DND-41 (cell line): ENCODE measurements around the gene SLC27A6.
"Not testable (repeated sequence)": the region's sequence is repeated elsewhere in the genome, so short reads cannot be mapped to it uniquely, and the experiment has no call there.

Experiments used
- ATAC-seq: fragments of 200-7000 bp; cut with Tn5 transposase; 3 replicates; pipeline ENCODE4 v1.9.1; 2021; ENCODE audit warnings: low read depth; ENCODE audit not compliant: insufficient read depth
- DNase-seq: peaks from one replicate; pipeline ENCODE4 v3.0.0-alpha.2; 2020
- H2AFZ ChIP-seq: 2 replicates; pipeline ENCODE4 v1.6.0; 2012; ENCODE audit warnings: low read depth, low read length
- H3K27ac ChIP-seq: 2 replicates; pipeline ENCODE4 v1.5.1; 2012; ENCODE audit warnings: low read length, inconsistent platforms
- H3K27me3 ChIP-seq: fragments of 200-600 bp; sonication (generic); 2 replicates; pipeline ENCODE4 v1.6.0; 2012; ENCODE audit warnings: low read length, mild to moderate bottlenecking, inconsistent platforms; ENCODE audit not compliant: insufficient read depth, poor library complexity
- H3K36me3 ChIP-seq: 2 replicates; pipeline ENCODE4 v1.5.1; 2012; ENCODE audit warnings: low read length, inconsistent platforms; ENCODE audit not compliant: insufficient read depth
- H3K4me1 ChIP-seq: 2 replicates; pipeline ENCODE4 v1.5.1; 2012; ENCODE audit warnings: mild to moderate bottlenecking, low read length; ENCODE audit not compliant: insufficient read depth
- H3K4me2 ChIP-seq: 2 replicates; pipeline ENCODE4 v1.6.0; 2012; ENCODE audit warnings: mild to moderate bottlenecking, moderate library complexity, low read length, inconsistent platforms; ENCODE audit not compliant: insufficient read depth
- H3K4me3 ChIP-seq, 2 experiments: fragments of 200-600 bp in 1 of 2; shearing (Covaris generic) in 1 of 2; 2 replicates each; pipeline ENCODE4 v1.5.1; 2012 to 2016; ENCODE audit warnings: inconsistent platforms in 2 of 2, low read length in 2 of 2, mild to moderate bottlenecking in 2 of 2, low read depth in 1 of 2, moderate library complexity in 1 of 2
- H3K79me2 ChIP-seq: 2 replicates; pipeline ENCODE4 v1.6.0; 2012; ENCODE audit warnings: low read length, inconsistent platforms; ENCODE audit not compliant: insufficient read depth
- H3K9ac ChIP-seq: 2 replicates; pipeline ENCODE4 v1.6.0; 2012; ENCODE audit warnings: low read depth, mild to moderate bottlenecking, inconsistent platforms, low read length, moderate library complexity
- H3K9me3 ChIP-seq: 2 replicates; pipeline ENCODE4 v1.5.1; 2012; ENCODE audit warnings: low read length, moderate library complexity, mild to moderate bottlenecking, inconsistent platforms; ENCODE audit not compliant: insufficient read depth, severe bottlenecking
- H4K20me1 ChIP-seq: 2 replicates; pipeline ENCODE4 v1.6.0; 2012; ENCODE audit warnings: low read length; ENCODE audit not compliant: insufficient read depth
- CTCF ChIP-seq: IDR thresholded peaks from 2 replicates; pipeline ENCODE4 v1.5.1; 2012; ENCODE audit warnings: borderline replicate concordance, low read length, moderate library complexity, mild to moderate bottlenecking; ENCODE audit not compliant: poor library complexity, severe bottlenecking; ENCODE audit errors: extremely low read depth
- EZH2 ChIP-seq: IDR thresholded peaks from 3 replicates; pipeline ENCODE4 v1.6.1; 2012; ENCODE audit warnings: borderline replicate concordance, low read depth, mild to moderate bottlenecking, moderate library complexity, low read length, inconsistent platforms; ENCODE audit not compliant: severe bottlenecking

SLC27A6 gene

GRCh38 chr5:128949847-128950546 lies 15.3 kb upstream of the SLC27A6 start:
- Histone ChIP-seq H4K20me1 (no peaks in the 10 kb centered on the region), H3K9me3 (no peaks in the 10 kb centered on the region), H3K27ac (no peak overlapping the region), H3K27me3 (no peaks in the 10 kb centered on the region), H3K4me2 (no peak overlapping the region), H3K9ac (no peak overlapping the region), H3K4me3 (no peak overlapping the region), H3K4me1 (no peaks in the 10 kb centered on the region), H3K36me3 (no peaks in the 10 kb centered on the region), H2AFZ (no peak overlapping the region), H3K79me2 (no peaks in the 10 kb centered on the region)
- DNase-seq (no peak), ATAC-seq (no peak)
- TF ChIP-seq CTCF (no peak), EZH2 (no peak)

GRCh38 chr5:128951301-128951700 lies 14.0 kb upstream of the SLC27A6 start:
- not testable (repeated sequence) for H3K4me2 ChIP-seq, H4K20me1 ChIP-seq, H3K9ac ChIP-seq, H3K4me3 ChIP-seq, H2AFZ ChIP-seq, H3K4me1 ChIP-seq, H3K27me3 ChIP-seq, H3K79me2 ChIP-seq, H3K9me3 ChIP-seq, H3K36me3 ChIP-seq, DNase-seq, ATAC-seq, H3K27ac ChIP-seq

- TF ChIP-seq EZH2 (no peak), CTCF (no peak)
- Histone ChIP-seq H3K27ac (no peak overlapping the region), H3K27me3 (no peaks in the 10 kb centered on the region), H2AFZ (no peak overlapping the region), H3K79me2 (no peaks in the 10 kb centered on the region), H3K9ac (no peak overlapping the region), H3K4me3 (no peak overlapping the region), H3K9me3 (no peaks in the 10 kb centered on the region), H3K4me1 (no peaks in the 10 kb centered on the region), H4K20me1 (no peaks in the 10 kb centered on the region), H3K36me3 (no peaks in the 10 kb centered on the region), H3K4me2 (no peak overlapping the region)
- ATAC-seq (no peak), DNase-seq (no peak)
Measured at GRCh38 chr5:128956164-128956563, 9.1 kb upstream of the SLC27A6 start.

- Histone ChIP-seq H2AFZ (no peak overlapping the region), H3K9me3 (no peaks in the 10 kb centered on the region), H3K4me2 (no peak overlapping the region), H3K9ac (no peak overlapping the region), H3K27me3 (no peaks in the 10 kb centered on the region), H3K4me3 (no peak overlapping the region), H3K4me1 (no peaks in the 10 kb centered on the region), H3K79me2 (no peaks in the 10 kb centered on the region), H3K27ac (no peak overlapping the region), H4K20me1 (no peaks in the 10 kb centered on the region), H3K36me3 (no peaks in the 10 kb centered on the region)
- TF ChIP-seq EZH2 (no peak), CTCF (no peak)
- ATAC-seq (no peak), DNase-seq (no peak)
Measured at GRCh38 chr5:128962211-128962610, 3.1 kb upstream of the SLC27A6 start.
